GM08714 (cell line): ENCODE measurements around the gene SH3TC1.

Experiments
- H3K4me3 ChIP-seq: fragments of 200-500 bp; sonication (Bioruptor generic); 2 replicates; pipeline ENCODE4 v1.5.1; 2014; ENCODE audit warnings: mild to moderate bottlenecking, low read length, inconsistent platforms
- ZNF274 ChIP-seq: IDR thresholded peaks from 2 replicates; pipeline ENCODE4 v1.6.1; 2012; ENCODE audit warnings: mild to moderate bottlenecking, low read depth, low read length

The SH3TC1 gene

DNA sequence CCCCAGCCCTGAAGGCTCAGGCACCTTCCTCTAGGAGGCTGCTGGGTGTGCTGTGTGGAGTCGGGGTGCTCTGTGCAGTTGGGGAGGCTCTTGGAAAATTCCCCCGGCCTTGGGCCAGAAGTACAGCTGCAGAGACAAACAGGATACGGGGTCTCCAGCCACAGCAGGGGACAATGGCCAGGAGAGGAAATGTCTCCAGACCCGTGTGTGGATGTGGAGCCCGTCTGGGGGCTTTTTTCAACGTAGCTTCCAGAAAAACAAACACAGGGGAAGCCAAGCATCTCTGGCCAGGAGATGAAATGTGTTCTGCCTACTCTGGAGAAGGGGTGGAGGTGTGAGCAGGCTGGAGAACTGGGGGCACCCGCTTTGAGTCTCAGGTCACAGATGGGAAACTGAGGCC, 3.7 kb upstream of the SH3TC1 start:
- H3K4me3 ChIP-seq, result no peak overlapping the region
- TF ChIP-seq ZNF274, result no peak

DNA sequence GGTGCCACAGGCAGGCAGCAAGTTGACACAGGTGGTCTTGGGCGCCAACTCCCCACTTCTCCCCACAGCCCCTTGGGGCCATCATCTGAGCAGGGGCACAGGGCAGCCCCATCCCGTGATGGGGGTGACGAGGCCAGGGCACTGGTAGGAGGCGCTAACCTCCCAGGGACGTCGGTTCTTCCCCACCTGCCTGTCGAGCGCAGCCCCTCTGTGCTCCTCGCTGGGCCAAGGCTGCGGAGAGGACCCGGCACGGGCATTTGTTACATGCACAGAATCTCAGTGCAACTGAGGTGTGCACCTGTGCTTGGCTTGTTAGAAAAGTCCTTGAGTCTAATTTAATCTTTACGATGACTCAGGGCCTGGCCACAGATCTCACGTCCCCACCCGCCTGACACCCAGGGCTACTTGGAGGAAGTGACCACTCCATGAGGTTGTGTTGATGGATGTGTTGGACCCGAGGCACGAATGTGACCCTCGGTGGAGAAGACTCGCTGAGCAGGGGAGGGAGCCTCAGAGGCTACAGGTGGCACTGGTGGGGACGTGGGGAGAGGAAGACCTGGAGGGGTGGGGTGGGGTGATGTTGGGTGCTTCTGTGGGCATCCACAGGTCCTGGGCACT, 3.1 kb upstream of the SH3TC1 start:
- TF ChIP-seq ZNF274, result no peak
- H3K4me3 ChIP-seq, result no peak overlapping the region

DNA sequence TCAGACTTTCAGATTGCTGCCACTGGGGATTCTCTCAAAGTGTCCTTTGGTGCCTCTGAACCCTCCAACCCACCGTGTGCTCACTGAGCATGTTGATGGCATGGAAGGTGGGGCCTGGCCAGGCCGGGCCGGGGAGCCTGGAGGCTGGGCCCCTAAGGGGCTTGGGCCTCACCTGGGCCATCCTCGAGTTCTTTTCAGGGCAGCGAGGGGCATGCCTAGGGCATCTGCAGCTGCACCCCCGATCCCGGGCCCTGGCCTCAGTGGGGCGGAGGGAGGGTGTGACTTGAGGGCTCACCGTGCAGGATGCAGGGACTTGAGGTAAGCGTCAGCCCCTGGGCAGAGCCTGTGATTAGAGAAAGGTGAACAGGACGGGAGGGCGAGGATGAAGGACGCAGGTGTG, 1.6 kb upstream of the SH3TC1 start:
- TF ChIP-seq ZNF274, result no peak
- H3K4me3 ChIP-seq, result no peak overlapping the region

DNA sequence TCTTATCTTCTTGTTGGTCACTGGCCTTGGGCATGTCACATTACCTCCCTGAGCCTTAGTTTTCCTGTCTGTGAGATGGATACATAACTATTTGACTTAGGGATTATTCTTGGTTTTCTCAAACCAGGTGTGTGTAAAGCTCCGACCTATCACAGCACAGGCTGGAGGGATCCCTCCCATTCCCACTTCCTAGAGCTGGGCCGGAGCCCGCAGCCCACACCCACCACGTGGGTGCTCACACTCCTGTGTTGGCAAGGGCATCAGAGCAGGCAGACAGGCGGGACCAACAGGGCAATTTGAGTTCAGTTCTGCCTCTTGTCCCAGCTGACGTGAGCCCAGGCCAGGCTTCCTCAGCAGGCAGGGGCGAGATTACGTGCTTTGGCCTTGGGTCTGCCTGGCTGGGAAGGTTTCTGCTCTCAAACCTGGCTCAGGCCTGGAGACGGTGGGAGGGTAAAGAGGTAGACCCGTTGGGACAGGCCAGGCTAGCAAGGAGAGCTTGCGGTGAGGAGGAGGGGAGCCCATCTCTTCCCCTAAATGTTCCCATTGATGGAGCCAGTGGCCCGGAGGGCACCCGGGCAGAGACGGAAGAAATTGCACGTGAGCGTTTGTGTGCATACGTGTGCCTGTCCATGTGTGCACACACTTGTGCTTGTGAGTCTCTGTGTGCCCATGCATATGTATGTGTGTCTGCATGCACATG, 734 bp upstream of the SH3TC1 start:
- H3K4me3 ChIP-seq, result no peak overlapping the region; the same call in 1 of the 2 replicates
- no peak for TF ChIP-seq ZNF274

DNA sequence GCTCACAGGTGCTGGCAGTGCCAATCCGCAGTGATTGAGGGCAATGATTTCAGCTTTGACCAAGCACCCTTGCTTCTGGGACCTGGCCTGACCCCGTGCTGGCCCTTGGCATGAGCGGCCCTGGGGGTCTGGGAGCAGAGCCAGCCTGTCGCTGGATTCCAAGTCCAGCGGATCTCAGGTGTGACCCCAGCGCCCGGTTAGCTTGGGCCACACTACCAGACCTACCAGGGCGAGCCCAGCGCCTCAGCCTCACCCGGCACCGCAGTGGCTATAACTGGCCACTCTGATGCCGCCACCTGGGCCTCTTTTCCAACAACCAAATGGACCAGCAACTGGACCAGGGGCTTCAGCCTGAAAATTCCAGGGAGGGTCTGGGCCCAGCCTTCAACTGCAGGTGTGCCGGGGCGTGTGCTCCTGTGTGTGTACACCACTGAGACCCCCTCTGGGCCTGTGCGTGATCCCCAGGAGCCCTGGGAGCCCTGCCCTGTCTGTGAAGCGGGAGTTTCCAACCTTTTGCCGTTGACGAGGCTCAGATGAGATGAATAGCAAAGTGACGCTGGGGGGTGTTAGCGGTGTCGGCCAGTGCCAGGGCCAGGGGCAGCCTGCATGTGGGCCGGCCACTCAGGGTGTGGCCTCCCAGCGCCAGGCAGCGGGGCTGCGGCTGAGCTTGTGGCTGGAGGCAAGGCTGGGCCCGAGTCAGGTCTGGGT, 658 bp downstream of the SH3TC1 start:
- peak overlapping the region; percentile 83; the same call in 1 of the 2 replicates for H3K4me3 ChIP-seq

DNA sequence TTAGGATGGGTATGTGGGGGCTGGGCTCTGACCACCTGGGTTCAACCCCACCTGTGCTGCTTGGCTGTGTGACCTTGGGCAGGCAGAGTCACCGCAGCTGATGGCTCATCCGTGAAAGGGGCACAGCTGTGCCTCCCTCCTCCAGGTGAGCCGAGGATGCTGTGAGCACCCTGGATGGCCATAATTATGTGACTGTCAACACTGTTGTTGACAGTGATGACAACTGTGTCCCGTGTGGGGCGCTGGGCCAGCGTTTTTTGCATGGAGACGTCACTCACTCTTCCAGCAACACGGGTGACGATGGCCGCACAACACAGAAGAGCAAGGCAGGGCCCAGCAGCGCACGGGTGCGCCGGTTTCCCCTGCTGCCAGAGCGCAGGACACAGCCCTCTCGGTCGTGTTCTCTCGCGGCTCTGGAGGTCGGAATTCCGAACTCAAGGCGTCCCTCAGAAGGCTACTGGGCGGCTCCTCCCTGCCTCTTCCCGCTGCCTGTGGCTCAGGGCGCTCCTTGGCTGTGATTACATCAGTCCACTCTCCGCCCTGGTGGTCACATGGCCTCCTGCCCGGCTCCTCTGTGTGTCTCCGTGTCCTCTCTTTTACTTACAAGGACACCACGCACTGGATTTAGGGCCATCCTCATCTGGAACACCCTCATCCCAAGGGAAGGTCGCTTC, 1.3 kb downstream of the SH3TC1 start:
- H3K4me3 ChIP-seq, result peak overlapping the region; percentile 83; the same call in 1 of the 2 replicates
- TF ChIP-seq ZNF274, result no peak

More for the DNA sequence above, 658 bp downstream of the SH3TC1 start:
- TF ChIP-seq ZNF274, result no peak

DNA sequence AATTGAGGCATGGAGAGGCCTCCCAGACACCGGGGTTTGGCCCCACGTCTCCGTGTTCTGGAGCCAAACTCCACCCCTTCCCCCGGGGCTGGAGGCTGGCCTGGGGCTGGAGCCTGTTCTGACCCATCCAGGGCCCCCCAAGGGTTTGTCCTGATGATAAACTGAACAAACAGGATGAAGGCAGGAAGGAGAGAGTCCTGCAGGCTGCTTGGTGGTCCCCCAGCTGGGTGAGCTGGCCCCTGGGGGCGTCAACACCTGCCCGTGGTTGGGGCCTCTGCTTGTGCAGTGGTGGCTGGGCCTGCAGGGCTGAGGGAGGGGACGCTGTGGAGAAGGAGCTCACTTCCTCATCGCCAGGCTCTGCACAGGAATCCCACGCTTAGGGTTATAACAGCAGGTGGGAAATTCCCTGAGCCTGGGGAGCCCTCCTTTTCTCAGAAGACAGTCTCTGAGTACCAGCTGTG, 2.3 kb downstream of the SH3TC1 start:
- peak overlapping the region; percentile 83; the same call in 1 of the 2 replicates for H3K4me3 ChIP-seq
- no peak for TF ChIP-seq ZNF274

DNA sequence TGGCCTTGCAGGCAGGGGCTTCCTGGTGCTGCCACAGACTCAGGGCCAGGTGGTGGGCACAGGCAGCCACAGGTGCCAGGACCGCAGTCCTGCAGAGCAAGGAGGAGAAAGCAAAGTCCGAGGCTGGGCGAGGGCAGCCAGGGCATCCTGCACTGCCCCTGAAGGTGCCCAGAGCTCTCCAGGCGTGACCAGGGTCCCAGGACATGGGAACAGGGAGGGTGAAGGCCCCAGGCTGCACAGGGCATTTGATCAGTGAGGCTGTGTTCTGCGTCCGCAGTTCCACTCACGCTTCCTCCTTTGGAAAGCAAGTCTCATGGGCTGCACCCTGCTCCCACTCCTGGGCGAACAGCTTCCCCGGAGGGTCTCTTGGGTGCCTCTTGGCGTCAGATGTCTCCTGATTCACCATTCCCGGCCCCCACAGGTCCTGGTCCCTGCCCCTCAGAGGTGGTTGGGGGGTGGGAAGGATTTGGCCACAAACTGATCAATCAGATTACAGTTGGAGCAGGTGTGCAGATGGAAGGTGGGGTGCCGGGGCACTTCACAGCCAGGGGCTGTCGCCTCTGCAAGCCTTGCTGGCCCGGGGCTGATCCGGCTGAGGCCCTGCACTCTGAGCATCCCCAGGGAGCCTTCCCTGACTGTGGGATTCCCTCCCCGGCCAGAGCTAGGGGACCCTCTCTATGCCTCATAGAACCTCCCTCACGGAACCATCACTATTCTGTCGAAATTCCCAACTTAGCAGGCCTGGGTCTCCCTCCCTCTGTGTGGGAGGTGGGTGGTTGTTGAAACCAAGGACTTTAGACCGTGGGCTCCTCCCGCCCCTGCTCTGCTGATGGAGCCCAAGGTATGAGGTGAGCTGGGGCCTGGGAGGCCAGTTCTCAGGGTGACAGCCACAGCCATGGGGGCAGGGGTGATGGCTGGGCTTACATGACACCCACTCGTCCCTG, 3.3 kb downstream of the SH3TC1 start:
- TF ChIP-seq ZNF274, result no peak
- peak overlapping the region; percentile 83; the same call in 1 of the 2 replicates for H3K4me3 ChIP-seq

DNA sequence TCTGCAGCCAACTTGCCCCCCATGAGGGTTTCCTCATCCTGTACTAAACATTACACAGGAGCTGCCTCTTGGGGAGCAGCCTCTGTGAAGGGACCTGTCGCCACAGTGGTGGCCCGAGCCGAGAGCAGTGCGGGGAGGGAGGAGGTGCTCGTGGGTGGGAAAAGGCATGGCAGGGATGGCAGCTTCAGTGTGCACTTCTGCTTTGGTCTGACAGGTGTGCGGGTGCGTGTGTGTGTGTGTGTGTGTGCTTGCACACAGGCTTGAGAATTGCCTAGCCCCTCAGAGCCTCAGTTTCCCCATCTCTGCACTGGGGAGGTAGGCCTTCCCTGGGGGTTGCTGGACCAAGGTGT, 3.9 kb downstream of the SH3TC1 start:
- TF ChIP-seq ZNF274, result no peak
- peak overlapping the region; percentile 83; the same call in 1 of the 2 replicates for H3K4me3 ChIP-seq

DNA sequence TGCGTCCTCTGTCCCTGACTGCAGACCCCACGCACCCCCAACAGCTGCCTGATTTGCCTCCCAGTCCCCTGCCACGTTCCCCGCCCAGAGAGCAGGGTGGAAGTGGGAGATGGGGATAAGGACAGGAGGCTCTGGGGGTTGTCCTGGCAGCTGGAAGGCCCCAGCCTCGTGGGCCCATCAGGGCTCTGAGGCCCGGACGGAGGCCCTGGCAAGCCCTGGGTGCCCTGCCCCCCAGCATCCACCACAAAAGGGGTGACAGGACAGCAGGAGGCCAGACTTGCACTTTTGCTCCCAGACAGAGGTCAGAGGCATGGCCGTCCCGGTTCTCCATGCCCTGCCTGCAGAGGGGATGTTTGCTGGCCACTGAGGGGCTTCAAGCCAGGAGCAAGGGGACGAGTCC, 4.7 kb downstream of the SH3TC1 start:
- no peak for TF ChIP-seq ZNF274
- no peak overlapping the region for H3K4me3 ChIP-seq

DNA sequence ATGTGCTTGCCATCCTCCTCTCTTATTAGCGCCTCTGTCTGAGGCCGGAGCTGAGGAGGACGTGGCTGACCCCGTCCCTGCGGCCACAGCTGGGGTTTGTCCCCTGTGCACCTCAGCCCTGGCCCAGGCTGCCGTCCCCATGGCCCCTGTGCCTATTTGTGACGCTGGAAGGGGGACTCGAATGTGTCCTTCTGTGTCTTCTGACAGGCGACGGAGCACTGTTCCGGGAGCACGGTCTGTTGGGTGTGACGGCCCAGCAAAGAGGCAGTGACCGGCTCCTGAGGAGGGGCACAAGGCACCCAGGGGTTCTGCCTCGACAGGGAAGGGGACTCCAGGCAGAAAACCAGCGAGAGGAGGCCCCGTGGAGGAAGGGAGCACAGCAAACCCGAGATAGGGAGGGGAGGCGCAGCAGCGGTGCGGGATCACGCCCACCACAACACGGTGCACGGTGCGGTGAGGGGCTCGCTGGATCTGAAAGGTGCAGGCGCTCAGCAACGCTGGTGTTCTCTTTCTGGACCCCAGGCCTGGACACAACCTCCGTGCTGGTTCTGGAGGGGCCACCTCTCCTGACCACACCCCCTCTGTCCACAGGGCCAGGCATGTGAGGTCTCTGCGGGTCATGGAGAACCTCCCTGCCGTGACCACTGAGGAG, 5.6 kb downstream of the SH3TC1 start:
- no peak for TF ChIP-seq ZNF274
- H3K4me3 ChIP-seq, result no peak overlapping the region

DNA sequence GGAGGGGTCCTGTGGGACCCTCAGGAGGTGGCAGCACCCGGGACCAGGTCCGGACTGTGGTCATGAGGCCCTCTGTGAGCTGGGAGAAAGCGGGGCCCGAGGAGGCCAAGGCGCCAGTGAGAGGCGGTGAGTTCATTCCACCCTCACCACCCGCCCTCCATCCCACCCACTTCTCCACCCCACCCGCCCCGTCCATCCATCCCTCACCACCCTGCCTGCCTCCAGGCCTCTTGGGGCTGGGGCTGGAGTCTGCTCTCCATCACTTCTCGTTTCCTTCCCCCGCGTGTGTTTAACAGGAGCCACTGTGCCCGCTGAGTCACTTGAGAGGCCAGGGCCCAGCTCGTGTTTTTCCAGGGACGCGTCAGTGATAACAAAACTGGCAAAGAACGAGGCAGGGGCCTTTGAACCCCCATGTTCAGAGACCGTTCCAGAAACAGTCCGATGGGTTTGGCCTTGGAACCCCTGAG, 6.2 kb downstream of the SH3TC1 start:
- H3K4me3 ChIP-seq, result no peak overlapping the region
- no peak for TF ChIP-seq ZNF274
